Transverse colon (tissue), 4 donors: ENCODE measurements around the gene CTSF.

ENCODE experiments used
- POLR2A ChIP-seq: fragments of 450-650 bp; IDR thresholded peaks from one replicate; pipeline ENCODE4 v1.6.1; 2016; ENCODE audit warnings: antibody characterized with exemption, mild to moderate bottlenecking, moderate library complexity
- POLR2AphosphoS5 ChIP-seq, 3 donors: sonication (generic); formaldehyde crosslinking; IDR thresholded peaks; one replicate each; pipeline ENCODE4 v1.6.1; 2016; ENCODE audit warnings: antibody characterized with exemption in 3 of 3
- TF ChIP-seq, protein P1 (sequence below), 5 experiments: fragments of 200-600 bp in 3 of 5; fragments of 450-650 bp in 2 of 5; sonication (generic) in 3 of 5; IDR thresholded peaks; 1 replicate in 2 of 5; 2 replicates in 3 of 5; pipeline ENCODE4 v1.5.1; 2016 to 2017; ENCODE audit warnings: antibody characterized with exemption in 5 of 5, inconsistent platforms in 3 of 5, mild to moderate bottlenecking in 2 of 5, moderate library complexity in 1 of 5

DNA sequence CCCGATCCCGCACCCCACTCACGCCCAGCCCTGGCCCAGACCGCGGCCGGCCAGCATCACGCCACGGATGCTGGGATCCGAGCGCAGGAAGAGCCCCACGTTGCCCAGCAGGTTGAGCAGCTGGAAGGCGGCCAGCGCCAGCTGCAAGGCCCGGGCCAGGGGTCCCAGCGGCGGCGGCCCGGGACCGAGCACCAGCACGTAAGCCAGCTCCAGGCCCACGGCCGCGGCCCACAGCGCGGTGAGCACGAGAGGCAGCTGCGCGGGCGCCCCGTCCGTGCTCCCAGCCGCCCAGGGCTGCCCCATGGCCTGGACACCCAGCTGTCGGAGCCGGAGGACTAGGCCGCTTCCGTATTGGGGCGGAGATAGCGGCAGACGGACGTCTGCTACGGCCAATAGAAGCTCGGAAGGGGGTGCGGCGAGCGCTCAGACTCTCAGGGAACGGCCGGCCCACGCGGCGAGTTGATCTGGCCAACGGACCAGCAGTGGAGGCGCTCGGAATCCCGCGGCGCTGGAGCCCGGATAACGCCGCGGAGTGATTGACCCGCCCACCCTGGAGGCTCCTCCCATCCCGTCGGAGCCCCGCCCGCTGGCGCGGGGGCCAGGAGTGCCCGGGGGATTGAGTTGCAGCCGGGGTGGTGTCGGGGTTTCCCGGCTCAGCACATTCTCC is 22.6 kb downstream of the CTSF start, which contains the start of gene ZDHHC24:
- TF ChIP-seq POLR2AphosphoS5 (IDR thresholded peaks at IDR 0.05) (peak; percentile 39 to 85 (median 69)), POLR2A (peak; percentile 60)
- TF ChIP-seq, protein P1, sequence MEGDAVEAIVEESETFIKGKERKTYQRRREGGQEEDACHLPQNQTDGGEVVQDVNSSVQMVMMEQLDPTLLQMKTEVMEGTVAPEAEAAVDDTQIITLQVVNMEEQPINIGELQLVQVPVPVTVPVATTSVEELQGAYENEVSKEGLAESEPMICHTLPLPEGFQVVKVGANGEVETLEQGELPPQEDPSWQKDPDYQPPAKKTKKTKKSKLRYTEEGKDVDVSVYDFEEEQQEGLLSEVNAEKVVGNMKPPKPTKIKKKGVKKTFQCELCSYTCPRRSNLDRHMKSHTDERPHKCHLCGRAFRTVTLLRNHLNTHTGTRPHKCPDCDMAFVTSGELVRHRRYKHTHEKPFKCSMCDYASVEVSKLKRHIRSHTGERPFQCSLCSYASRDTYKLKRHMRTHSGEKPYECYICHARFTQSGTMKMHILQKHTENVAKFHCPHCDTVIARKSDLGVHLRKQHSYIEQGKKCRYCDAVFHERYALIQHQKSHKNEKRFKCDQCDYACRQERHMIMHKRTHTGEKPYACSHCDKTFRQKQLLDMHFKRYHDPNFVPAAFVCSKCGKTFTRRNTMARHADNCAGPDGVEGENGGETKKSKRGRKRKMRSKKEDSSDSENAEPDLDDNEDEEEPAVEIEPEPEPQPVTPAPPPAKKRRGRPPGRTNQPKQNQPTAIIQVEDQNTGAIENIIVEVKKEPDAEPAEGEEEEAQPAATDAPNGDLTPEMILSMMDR (IDR thresholded peaks at IDR 0.05) = no peak
